ENCODE measurements around the gene ATP10A.

ATP10A gene

DNA sequence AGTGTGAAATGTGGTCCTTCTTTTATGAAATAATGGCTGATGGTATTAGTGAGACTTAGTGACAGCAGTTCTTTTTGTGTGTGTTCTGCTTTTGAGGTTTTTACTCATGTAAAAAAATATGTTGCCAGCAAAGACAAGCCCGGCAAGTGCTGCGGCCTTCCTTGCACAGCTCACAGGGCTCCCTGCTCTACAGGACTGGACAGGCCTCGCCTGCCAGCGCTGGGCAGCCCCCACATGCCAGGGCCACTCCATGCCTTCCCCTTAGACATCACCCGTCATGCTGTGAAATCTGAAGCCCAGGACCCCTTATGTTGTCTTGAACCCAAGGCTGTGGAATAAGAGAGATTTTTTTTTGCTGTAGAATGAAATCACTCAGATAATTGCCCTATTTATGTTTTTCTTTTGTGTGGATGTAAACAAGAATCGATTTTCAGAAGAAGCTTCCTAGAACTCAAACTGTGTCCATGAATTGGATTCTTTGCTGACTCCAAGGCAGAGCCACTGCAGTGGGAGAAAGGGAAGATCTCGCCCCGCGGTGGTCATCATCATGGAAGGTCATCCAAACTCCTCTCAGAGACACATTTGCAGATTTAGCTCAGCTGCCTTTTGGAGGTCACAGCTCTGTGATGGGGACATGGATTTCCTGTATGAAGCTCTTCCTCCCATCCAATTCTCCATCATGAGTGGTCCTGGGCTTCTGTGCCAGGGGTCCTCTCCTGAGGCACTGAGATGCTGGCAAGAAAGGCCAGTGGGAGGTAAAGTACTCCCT lies 150.8 kb downstream of the ATP10A start:
- peaks cover 17% of the 10 kb centered on the region for H3K27me3 Mint-ChIP-seq (ENCODE audit: low read depth)
- TF ChIP-seq CTCF (IDR thresholded peaks at IDR 0.05; ENCODE audit: unreplicated experiment in 3 of 3), result no peak
- H3K27ac Mint-ChIP-seq, result no peak overlapping the region
- H3K4me1 Mint-ChIP-seq, result peaks cover 3% of the 10 kb centered on the region
- no peaks in the 10 kb centered on the region for H3K36me3 Mint-ChIP-seq (ENCODE audit: low read depth)
- no peak overlapping the region for H3K4me3 Mint-ChIP-seq
- no peaks in the 10 kb centered on the region for H3K9me3 Mint-ChIP-seq

GRCh38 chr15:25711691-25712090 lies 151.4 kb downstream of the ATP10A start:
- no peak for TF ChIP-seq CTCF (IDR thresholded peaks at IDR 0.05; ENCODE audit: unreplicated experiment in 3 of 3)
- H3K9me3 Mint-ChIP-seq, result no peaks in the 10 kb centered on the region
- H3K4me3 Mint-ChIP-seq, result no peak overlapping the region
- no peaks in the 10 kb centered on the region for H3K4me1 Mint-ChIP-seq
- peaks cover 15% of the 10 kb centered on the region for H3K27me3 Mint-ChIP-seq (ENCODE audit: low read depth)
- no peak overlapping the region for H3K27ac Mint-ChIP-seq
- no peaks in the 10 kb centered on the region for H3K36me3 Mint-ChIP-seq (ENCODE audit: low read depth)

DNA sequence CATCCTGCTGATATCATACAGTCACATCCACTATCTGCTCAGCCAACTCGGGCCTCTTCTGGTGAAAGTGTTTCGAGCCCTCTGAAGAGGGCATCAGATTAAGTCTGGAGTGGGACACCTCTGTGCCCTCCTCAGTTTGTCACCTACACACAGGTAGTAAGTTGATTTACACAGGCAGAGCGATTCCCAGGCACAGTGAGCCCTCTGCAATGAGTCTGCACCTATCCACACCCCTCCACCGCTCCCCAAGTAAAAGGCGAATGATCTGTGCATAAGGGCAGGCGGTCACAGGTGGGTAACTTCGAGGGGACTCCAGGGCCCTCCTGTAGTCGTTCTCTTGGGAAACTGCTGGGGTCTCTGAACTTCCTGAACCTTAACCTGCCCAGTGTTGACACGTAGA lies 152.0 kb downstream of the ATP10A start:
- H3K36me3 Mint-ChIP-seq (ENCODE audit: low read depth), result no peaks in the 10 kb centered on the region
- no peak for TF ChIP-seq CTCF (IDR thresholded peaks at IDR 0.05; ENCODE audit: unreplicated experiment in 3 of 3)
- H3K4me3 Mint-ChIP-seq, result no peak overlapping the region
- H3K4me1 Mint-ChIP-seq, result no peaks in the 10 kb centered on the region
- H3K9me3 Mint-ChIP-seq, result no peaks in the 10 kb centered on the region
- peaks cover 15% of the 10 kb centered on the region for H3K27me3 Mint-ChIP-seq (ENCODE audit: low read depth)
- no peak overlapping the region for H3K27ac Mint-ChIP-seq

DNA sequence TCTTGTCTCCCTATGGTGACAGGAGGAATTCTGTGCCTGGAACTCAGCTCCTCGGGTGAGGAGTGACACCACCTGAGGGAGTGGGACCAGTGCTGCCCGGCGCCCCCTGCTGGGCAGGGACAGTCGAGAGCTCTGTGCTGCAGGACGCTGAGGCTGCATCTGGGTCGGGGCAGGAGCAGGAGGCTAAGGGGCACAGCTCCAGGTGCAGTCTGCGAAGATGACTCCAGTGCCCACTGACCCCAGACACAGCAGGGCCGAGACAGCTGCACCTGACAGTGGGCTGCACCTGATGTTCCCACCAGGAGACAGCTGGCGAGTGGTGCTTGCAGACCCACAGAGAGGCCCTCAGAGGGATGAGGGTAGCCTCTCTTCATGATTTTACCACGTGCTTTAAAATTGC lies 152.9 kb downstream of the ATP10A start:
- no peak overlapping the region for H3K4me3 Mint-ChIP-seq
- H3K9me3 Mint-ChIP-seq, result no peaks in the 10 kb centered on the region
- no peaks in the 10 kb centered on the region for H3K4me1 Mint-ChIP-seq
- H3K27ac Mint-ChIP-seq, result no peak overlapping the region
- peak; percentile 41 to 60 (median 58) for TF ChIP-seq CTCF (IDR thresholded peaks at IDR 0.05; ENCODE audit: unreplicated experiment in 3 of 3)
- no peaks in the 10 kb centered on the region for H3K36me3 Mint-ChIP-seq (ENCODE audit: low read depth)
- peaks cover 13% of the 10 kb centered on the region for H3K27me3 Mint-ChIP-seq (ENCODE audit: low read depth)

DNA sequence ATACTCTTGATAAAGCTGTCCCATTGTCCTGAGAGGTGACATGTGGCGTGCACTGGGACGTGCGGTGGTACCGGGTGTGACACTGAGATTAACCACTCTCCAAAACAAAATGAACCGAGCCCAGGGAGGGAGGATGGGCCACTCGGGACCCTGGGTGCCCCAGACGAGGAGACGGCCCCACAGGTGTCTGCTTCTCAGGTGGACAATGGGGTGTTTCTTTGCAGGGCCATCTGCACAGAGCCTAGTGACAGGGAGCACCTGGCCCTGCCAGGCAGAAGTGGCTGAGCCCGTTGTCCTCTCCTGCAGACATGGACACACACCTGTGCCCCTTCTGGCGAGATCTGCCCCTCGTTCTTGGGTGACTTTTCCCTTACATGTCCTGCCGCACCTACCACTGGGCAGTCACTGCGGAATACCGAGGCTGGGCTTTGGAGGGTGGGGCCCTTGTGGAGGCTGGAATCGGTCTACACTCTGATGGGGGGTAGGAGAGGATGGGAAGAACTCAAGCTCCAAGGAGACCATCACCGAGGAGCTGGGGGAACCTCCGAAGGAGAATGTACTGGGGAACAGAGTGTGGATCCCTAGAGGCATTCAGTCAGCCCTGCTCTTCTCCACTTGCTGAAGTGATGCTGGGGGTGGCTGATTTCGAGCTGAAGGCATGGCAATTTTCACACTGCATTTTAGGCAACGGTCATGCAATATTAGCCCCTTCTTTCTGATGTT lies 153.5 kb downstream of the ATP10A start:
- TF ChIP-seq CTCF (IDR thresholded peaks at IDR 0.05; ENCODE audit: unreplicated experiment in 3 of 3), result no peak
- Mint-ChIP-seq H3K36me3 (ENCODE audit: low read depth) (no peaks in the 10 kb centered on the region), H3K4me1 (no peaks in the 10 kb centered on the region), H3K27me3 (ENCODE audit: low read depth) (peaks cover 11% of the 10 kb centered on the region), H3K4me3 (no peak overlapping the region), H3K9me3 (no peaks in the 10 kb centered on the region), H3K27ac (no peak overlapping the region)

Measured in nephron (organoid).